GM19397 (cell line): Measurements from ENCODE around the gene OSBPL2.

ENCODE experiments used
- ATAC-seq: cut with Tn5 transposase; IDR thresholded peaks from one replicate; pipeline ENCODE4 v1.9.1; 2021; ENCODE audit warnings: mild to moderate bottlenecking, moderate library complexity; ENCODE audit not compliant: unreplicated experiment

The OSBPL2 gene

GRCh38 chr20:62321521-62321948 is 83.2 kb downstream of the OSBPL2 start:
- ATAC-seq: no peak

- no peak for ATAC-seq
Observed at GRCh38 chr20:62321975-62322374, 83.7 kb downstream of the OSBPL2 start.

GRCh38 chr20:62322492-62323041 is 84.2 kb downstream of the OSBPL2 start:
- no peak for ATAC-seq

- ATAC-seq: no peak
Observed at GRCh38 chr20:62323146-62323979, 85.0 kb downstream of the OSBPL2 start.

GRCh38 chr20:62323980-62324906 is 85.9 kb downstream of the OSBPL2 start:
- no peak for ATAC-seq

GRCh38 chr20:62325172-62325905 is 87.0 kb downstream of the OSBPL2 start:
- ATAC-seq: no peak

- ATAC-seq: no peak
Observed at GRCh38 chr20:62326559-62326958, 88.2 kb downstream of the OSBPL2 start.

- no peak for ATAC-seq
Observed at GRCh38 chr20:62326959-62327725, 88.8 kb downstream of the OSBPL2 start.

GRCh38 chr20:62327726-62328495 is 89.6 kb downstream of the OSBPL2 start:
- ATAC-seq: no peak

GRCh38 chr20:62328684-62329388 is 90.5 kb downstream of the OSBPL2 start:
- no peak for ATAC-seq

- ATAC-seq: no peak
Observed at GRCh38 chr20:62329389-62330377, 91.4 kb downstream of the OSBPL2 start.

GRCh38 chr20:62330576-62331317 is 92.4 kb downstream of the OSBPL2 start:
- no peak for ATAC-seq

GRCh38 chr20:62331347-62331746 is 93.0 kb downstream of the OSBPL2 start:
- no peak for ATAC-seq

- no peak for ATAC-seq
Observed at GRCh38 chr20:62332421-62332820, 94.1 kb downstream of the OSBPL2 start.

GRCh38 chr20:62332989-62333819 is 94.9 kb downstream of the OSBPL2 start:
- ATAC-seq: no peak
